Cardiac muscle cell (in vitro differentiated cells and primary cell): ENCODE results near the gene CEP68. TPM values are rescaled to one million over a fixed set of nuclear protein-coding genes. Genes with fewer than 3 reads are reported as not detected.
A peak's percentile ranks its signal among the peaks of the same experiment; 100 is the strongest.

Source experiments
- DNase-seq, 2 donors: peaks; one replicate each; pipeline versions ENCODE4 v3.0.0 to v3.0.0-alpha.2; 2010 to 2017; ENCODE audit warnings: low read depth in 1 of 2, low spot score in 1 of 2
- H3K27ac ChIP-seq: fragments of 200-600 bp; sonication (generic); 2 replicates; pipeline ENCODE4 v1.5.1; 2016
- H3K27me3 ChIP-seq: fragments of 200-600 bp; sonication (generic); 2 replicates; pipeline ENCODE4 v1.6.0; 2016; ENCODE audit warnings: control low read depth
- H3K36me3 ChIP-seq: fragments of 200-600 bp; sonication (generic); 2 replicates; pipeline ENCODE4 v1.5.1; 2016; ENCODE audit warnings: control low read depth
- H3K4me1 ChIP-seq: fragments of 200-600 bp; sonication (generic); 2 replicates; pipeline ENCODE4 v1.8.1; 2017; ENCODE audit warnings: low read depth, mild to moderate bottlenecking, mixed run types
- H3K4me3 ChIP-seq: fragments of 200-600 bp; sonication (generic); 2 replicates; pipeline ENCODE4 v1.5.1; 2016; ENCODE audit warnings: mild to moderate bottlenecking
- H3K9me3 ChIP-seq: fragments of 200-600 bp; sonication (generic); 2 replicates; pipeline ENCODE4 v1.5.1; 2017; ENCODE audit warnings: low read depth, mild to moderate bottlenecking, control low read depth
- CTCF ChIP-seq: IDR thresholded peaks from 2 replicates; pipeline ENCODE4 v1.5.1; 2012; ENCODE audit warnings: low read depth, mild to moderate bottlenecking, low read length
- polyA plus RNA-seq: library from polyadenylated mRNA; unstranded; fragments of >200 nt; fragmentation: Nextera tagmentation; extraction: Ambion mirVana; gene quantifications from 2 replicates; pipeline ENCODE4 v1.2.1, GENCODE V29; 2016
- total RNA-seq: library from RNA; depleted of rRNA; stranded (reverse); fragments of >200 nt; gene quantifications from 2 replicates; pipeline ENCODE4 v1.2.3, GENCODE V29; 2016

CEP68 gene
- total and polyA plus RNA-seq, 2 experiments from 2014 or later = 17.6 to 28.3 TPM

- H3K27ac ChIP-seq = no peak overlapping the region
- H3K27me3 ChIP-seq = no peaks in the 10 kb centered on the region
- no peaks in the 10 kb centered on the region for H3K36me3 ChIP-seq
- H3K9me3 ChIP-seq = no peaks in the 10 kb centered on the region
- H3K4me1 ChIP-seq = no peaks in the 10 kb centered on the region
- H3K4me3 ChIP-seq = no peak overlapping the region
- DNase-seq = no peak
- no peak for TF ChIP-seq CTCF
These were observed 7.1 kb upstream of the CEP68 start for GRCh38 chr2:65049010-65049639.

GRCh38 chr2:65050931-65051330 is 5.3 kb upstream of the CEP68 start:
- no peaks in the 10 kb centered on the region for H3K27me3 ChIP-seq
- no peak overlapping the region for H3K27ac ChIP-seq
- no peaks in the 10 kb centered on the region for H3K4me1 ChIP-seq
- TF ChIP-seq CTCF = no peak
- no peaks in the 10 kb centered on the region for H3K36me3 ChIP-seq
- no peak overlapping the region for H3K4me3 ChIP-seq
- DNase-seq = no peak
- H3K9me3 ChIP-seq = no peaks in the 10 kb centered on the region

- Histone ChIP-seq H3K9me3 (no peaks in the 10 kb centered on the region), H3K4me3 (no peak overlapping the region), H3K4me1 (peaks cover 6% of the 10 kb centered on the region), H3K27me3 (no peaks in the 10 kb centered on the region), H3K36me3 (no peaks in the 10 kb centered on the region), H3K27ac (no peak overlapping the region)
- DNase-seq = no peak
- no peak for TF ChIP-seq CTCF
These were observed 3.0 kb upstream of the CEP68 start for GRCh38 chr2:65053199-65053598.

GRCh38 chr2:65054749-65055421 is 1.3 kb upstream of the CEP68 start:
- Histone ChIP-seq H3K4me1 (peaks cover 18% of the 10 kb centered on the region), H3K36me3 (no peaks in the 10 kb centered on the region), H3K4me3 (no peak overlapping the region), H3K9me3 (no peaks in the 10 kb centered on the region), H3K27ac (no peak overlapping the region), H3K27me3 (no peaks in the 10 kb centered on the region)
- no peak for DNase-seq
- TF ChIP-seq CTCF = no peak

GRCh38 chr2:65055422-65056214 is 598 bp upstream of the CEP68 start:
- Histone ChIP-seq H3K27ac (no peak overlapping the region), H3K36me3 (no peaks in the 10 kb centered on the region), H3K27me3 (no peaks in the 10 kb centered on the region), H3K4me1 (peaks cover 18% of the 10 kb centered on the region), H3K9me3 (no peaks in the 10 kb centered on the region), H3K4me3 (peak overlapping the region; percentile 66)
- TF ChIP-seq CTCF = no peak
- DNase-seq = no peak
